GM10266 (cell line): ENCODE measurements around the gene PIM1.

ENCODE experiments used
- DNase-seq: peaks from one replicate; pipeline ENCODE4 v3.0.0; 2012; ENCODE audit errors: extremely low spot score
- TF ChIP-seq, protein P1 (sequence below): IDR thresholded peaks from 2 replicates; pipeline ENCODE4 v1.5.1; 2012; ENCODE audit warnings: mild to moderate bottlenecking, low read depth; ENCODE audit not compliant: control insufficient read depth, insufficient read depth; ENCODE audit errors: missing control alignments

PIM1 gene

DNA sequence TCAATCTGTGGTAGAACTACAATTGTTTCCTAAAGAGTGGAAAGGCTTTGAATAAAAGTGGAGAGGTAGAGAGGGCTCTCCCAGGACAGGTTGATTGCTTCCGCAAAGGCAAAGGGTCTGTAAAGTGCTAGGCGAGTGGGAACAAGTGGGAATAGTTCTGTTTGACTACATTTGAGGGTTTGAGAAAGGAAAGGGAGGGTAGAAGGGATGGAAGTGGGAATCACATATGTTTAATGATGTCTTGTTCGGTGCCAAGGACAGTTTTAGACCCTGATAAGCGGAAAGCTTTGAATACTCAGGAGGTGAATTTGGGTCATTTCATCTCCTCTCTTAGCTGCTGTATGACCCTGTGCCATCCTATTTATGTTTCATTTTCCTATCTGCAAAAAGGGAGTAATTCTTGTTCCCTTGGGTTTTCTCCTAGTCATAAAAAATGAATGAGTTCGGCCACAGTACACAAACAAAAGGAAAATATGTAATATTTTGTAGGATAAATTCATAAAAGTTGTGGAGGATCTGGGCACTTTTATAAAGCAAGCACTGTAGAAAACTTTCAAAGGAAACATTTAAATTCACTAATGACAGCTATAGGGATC lies 1.7 kb upstream of the PIM1 start:
- DNase-seq = no peak
- TF ChIP-seq, protein P1, sequence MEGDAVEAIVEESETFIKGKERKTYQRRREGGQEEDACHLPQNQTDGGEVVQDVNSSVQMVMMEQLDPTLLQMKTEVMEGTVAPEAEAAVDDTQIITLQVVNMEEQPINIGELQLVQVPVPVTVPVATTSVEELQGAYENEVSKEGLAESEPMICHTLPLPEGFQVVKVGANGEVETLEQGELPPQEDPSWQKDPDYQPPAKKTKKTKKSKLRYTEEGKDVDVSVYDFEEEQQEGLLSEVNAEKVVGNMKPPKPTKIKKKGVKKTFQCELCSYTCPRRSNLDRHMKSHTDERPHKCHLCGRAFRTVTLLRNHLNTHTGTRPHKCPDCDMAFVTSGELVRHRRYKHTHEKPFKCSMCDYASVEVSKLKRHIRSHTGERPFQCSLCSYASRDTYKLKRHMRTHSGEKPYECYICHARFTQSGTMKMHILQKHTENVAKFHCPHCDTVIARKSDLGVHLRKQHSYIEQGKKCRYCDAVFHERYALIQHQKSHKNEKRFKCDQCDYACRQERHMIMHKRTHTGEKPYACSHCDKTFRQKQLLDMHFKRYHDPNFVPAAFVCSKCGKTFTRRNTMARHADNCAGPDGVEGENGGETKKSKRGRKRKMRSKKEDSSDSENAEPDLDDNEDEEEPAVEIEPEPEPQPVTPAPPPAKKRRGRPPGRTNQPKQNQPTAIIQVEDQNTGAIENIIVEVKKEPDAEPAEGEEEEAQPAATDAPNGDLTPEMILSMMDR = no peak

DNA sequence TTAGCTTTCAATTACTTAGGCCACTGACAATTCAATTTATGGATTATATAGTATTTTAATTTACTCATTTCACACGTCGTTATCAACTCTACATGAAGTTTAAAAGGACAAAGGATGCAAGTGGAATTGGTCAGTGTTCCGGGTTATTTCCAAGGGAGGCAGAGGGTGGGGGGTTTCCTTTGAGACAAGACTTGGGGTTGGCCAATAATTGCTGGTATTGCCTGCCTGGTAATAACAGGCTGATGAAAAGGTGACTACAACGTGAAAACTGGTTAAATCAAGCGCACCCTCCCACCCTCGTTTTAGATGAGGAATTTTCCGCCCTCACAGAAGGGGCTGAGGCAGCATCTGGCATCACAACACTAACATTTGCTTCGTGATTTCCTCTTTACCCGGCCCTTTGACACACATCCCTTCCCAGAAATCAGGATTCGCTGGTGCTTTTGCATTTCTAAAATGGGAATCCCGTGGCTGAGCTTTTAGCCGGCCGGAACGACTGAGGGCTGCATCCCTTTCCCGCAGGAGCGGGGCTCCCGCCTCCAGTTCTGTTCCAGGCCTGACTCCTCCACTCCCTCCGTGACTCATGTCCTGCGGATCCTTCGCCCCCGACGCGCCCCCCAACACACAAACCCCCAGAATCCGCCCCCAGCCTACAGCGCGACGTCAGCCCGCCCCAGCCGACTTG lies 999 bp upstream of the PIM1 start:
- TF ChIP-seq, protein P1 = no peak
- peak; percentile 36 for DNase-seq

DNA sequence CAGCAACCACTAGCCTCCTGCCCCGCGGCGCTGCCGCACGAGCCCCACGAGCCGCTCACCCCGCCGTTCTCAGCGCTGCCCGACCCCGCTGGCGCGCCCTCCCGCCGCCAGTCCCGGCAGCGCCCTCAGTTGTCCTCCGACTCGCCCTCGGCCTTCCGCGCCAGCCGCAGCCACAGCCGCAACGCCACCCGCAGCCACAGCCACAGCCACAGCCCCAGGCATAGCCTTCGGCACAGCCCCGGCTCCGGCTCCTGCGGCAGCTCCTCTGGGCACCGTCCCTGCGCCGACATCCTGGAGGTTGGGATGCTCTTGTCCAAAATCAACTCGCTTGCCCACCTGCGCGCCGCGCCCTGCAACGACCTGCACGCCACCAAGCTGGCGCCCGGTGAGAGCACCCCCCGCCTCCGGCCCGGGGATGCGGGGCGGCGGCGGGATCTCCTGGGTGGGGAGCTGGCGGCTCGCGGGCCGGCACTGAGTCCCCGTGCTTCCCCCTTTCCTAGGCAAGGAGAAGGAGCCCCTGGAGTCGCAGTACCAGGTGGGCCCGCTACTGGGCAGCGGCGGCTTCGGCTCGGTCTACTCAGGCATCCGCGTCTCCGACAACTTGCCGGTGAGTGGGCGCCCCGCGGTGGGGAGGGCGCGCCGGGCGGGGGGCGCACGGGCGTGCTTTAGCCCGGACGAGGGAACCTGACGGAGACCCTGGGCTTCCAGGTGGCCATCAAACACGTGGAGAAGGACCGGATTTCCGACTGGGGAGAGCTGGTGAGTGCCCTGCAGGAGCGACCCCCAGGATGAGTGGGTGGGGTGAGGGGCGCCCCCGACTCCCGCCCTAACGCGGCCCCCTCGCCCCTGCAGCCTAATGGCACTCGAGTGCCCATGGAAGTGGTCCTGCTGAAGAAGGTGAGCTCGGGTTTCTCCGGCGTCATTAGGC lies 585 bp downstream of the PIM1 start:
- peak; percentile 46 for DNase-seq

DNA sequence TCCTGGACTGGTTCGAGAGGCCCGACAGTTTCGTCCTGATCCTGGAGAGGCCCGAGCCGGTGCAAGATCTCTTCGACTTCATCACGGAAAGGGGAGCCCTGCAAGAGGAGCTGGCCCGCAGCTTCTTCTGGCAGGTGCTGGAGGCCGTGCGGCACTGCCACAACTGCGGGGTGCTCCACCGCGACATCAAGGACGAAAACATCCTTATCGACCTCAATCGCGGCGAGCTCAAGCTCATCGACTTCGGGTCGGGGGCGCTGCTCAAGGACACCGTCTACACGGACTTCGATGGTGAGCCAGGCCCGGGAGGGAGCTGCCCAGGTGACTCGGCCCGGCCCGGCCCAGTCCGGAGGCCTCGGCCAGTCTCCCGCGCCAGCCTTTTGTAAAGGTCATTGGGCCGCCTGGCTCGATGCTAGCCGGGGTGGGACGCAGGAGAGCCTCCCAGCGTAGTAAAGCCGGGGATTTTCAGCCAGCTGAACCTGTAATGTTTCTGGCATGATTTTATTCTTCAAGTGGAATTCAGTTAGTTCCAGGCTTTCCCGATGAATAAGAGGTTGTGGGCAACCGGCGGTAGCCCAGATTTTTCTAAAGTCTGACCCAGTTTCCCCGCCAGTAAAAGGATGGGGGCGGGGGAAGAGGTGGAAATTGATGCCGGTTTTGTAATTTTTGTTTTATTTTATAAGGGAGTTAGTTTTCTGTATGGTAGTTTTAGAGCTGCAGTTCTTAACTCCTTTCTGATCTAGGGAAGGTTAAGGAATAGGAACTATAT lies 1.4 kb downstream of the PIM1 start:
- no peak for DNase-seq
- TF ChIP-seq, protein P1 = no peak

More for the DNA sequence above, 585 bp downstream of the PIM1 start:
- TF ChIP-seq, protein P1 = peak; percentile 46

DNA sequence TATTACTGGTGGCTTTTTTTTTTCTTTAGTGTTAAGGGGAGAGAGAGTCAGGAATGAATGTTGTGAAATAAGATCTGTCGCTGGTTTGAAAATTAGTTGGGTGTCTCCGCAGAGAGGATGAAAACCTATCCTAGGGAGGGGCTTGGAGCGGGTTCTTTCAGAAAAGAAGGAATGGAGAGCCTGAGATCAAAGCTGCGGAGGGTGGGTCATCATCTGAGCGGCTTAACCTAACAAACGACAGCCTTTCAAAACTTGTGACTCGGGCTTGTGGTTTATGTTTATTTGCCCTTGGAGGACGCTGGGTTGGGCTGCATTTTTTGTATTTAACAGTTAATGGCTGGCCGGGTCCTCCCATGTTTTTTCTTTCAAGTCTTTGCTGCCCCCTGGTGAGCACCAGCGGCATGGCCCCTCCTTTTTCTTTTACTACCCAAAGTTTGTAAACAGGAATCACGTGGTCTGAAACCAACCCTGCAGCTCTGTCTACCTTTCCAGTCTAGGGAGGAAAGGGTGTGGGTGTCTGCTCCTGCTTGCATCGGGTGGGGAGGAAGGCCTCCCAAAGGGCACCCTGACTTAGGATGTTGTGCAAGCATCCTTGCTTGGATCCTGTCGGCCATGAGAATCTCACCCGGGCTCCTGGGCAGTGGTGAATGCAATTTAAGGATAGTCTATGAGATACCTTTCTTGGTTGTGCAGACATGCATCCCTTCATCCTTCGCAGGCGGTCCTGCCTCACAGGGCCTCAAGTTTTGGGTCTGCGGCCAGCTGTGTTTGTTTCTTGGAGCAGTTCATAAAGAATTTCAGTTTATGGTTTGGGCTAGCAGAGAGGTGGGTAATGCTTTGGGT lies 2.2 kb downstream of the PIM1 start:
- DNase-seq = peak; percentile 81
- TF ChIP-seq, protein P1 = peak; percentile 90

DNA sequence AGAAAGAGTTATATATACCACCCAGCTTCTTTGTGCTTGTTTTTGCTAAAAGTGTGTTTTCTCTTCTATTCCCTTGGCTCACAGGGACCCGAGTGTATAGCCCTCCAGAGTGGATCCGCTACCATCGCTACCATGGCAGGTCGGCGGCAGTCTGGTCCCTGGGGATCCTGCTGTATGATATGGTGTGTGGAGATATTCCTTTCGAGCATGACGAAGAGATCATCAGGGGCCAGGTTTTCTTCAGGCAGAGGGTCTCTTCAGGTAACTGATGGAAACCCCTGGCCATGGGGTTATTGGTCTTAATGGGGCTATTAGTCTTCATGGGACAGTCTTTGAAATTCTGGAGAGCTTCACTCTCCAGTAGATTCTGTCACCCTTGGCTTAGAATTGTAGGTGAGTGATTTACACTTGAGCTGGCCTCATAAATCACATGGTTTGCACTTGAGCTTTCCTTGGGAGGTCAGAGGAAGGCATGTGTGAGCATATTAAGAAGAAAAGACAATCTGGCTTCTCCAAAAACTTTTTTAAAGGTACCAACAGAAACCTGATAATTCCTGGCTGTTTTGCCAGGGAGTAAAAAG lies 3.0 kb downstream of the PIM1 start:
- DNase-seq = no peak
- TF ChIP-seq, protein P1 = no peak
